Breast epithelium (tissue), 3 donors: ENCODE measurements around the gene PPM1H.

ENCODE experiments used
- CTCF ChIP-seq, 3 donors: fragments of 450-650 bp; IDR thresholded peaks; one replicate each; pipeline ENCODE4 v1.5.1; 2016 to 2017; ENCODE audit warnings: antibody characterized with exemption in 3 of 3, mild to moderate bottlenecking in 3 of 3, moderate library complexity in 3 of 3
- POLR2A ChIP-seq: fragments of 450-650 bp; IDR thresholded peaks from one replicate; pipeline ENCODE4 v1.6.1; 2016; ENCODE audit warnings: antibody characterized with exemption, mild to moderate bottlenecking, moderate library complexity

DNA sequence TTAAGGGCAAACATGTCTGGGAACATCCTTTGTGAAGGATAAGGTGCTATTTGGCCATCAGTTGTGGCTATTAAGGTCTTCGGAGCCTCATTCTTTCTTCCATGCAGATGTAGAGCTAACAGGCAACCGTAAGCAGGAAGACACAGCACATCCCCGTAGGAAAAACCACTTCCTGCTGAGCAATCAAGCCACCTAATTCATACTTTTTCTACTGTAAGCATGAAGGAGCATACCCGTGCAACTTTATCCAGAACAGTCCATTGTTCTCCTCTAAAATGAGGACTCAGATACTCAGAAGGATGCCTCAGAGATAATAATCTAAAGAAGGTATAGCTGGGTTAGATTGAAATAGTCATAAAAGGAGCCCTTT lies 232.0 kb downstream of the PPM1H start:
- TF ChIP-seq CTCF (IDR thresholded peaks at IDR 0.05) = no peak
- no peak for TF ChIP-seq POLR2A
